Measurements from ENCODE around the gene ATP6V1A. TPM values are rescaled to one million over a fixed set of nuclear protein-coding genes. Genes with fewer than 3 reads are reported as not detected.
"Not testable (repeated sequence)": the region's sequence is repeated elsewhere in the genome, so short reads cannot be mapped to it uniquely, and the experiment has no call there.

ATP6V1A gene
- total RNA-seq, 1 donor from 2014 or later, result 52.6 TPM

DNA sequence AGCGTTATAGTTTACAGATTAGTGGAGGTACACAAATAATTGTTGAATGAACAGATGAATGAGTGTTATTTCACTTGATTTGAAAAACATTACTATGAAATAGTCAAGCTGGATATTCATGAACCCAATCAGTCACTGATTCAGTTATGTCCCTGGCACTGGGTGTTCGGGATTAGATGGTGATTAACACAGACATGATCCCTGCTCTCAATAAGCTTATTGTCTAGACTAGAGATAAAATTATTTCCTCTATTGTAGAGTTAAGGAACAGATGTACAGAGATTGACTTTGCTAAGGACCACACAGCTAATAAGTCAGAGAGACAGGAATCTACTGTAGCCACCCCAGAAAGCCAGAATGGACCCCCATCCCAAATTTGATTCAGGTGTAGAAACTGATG lies 92.7 kb downstream of the ATP6V1A start:
- Mint-ChIP-seq H3K36me3 (no peaks in the 10 kb centered on the region), H3K27ac (no peak overlapping the region), H3K9me3 (no peaks in the 10 kb centered on the region), H3K4me1 (peaks cover 5% of the 10 kb centered on the region), H3K4me3 (peak overlapping the region; percentile 78), H3K27me3 (ENCODE audit: low read depth) (no peaks in the 10 kb centered on the region)
- no peak for DNase-seq (ENCODE audit: low spot score in 2 of 2, unreplicated experiment in 2 of 2)
- TF ChIP-seq, protein P1, sequence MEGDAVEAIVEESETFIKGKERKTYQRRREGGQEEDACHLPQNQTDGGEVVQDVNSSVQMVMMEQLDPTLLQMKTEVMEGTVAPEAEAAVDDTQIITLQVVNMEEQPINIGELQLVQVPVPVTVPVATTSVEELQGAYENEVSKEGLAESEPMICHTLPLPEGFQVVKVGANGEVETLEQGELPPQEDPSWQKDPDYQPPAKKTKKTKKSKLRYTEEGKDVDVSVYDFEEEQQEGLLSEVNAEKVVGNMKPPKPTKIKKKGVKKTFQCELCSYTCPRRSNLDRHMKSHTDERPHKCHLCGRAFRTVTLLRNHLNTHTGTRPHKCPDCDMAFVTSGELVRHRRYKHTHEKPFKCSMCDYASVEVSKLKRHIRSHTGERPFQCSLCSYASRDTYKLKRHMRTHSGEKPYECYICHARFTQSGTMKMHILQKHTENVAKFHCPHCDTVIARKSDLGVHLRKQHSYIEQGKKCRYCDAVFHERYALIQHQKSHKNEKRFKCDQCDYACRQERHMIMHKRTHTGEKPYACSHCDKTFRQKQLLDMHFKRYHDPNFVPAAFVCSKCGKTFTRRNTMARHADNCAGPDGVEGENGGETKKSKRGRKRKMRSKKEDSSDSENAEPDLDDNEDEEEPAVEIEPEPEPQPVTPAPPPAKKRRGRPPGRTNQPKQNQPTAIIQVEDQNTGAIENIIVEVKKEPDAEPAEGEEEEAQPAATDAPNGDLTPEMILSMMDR (IDR thresholded peaks at IDR 0.05; ENCODE audit: unreplicated experiment), result no peak

DNA sequence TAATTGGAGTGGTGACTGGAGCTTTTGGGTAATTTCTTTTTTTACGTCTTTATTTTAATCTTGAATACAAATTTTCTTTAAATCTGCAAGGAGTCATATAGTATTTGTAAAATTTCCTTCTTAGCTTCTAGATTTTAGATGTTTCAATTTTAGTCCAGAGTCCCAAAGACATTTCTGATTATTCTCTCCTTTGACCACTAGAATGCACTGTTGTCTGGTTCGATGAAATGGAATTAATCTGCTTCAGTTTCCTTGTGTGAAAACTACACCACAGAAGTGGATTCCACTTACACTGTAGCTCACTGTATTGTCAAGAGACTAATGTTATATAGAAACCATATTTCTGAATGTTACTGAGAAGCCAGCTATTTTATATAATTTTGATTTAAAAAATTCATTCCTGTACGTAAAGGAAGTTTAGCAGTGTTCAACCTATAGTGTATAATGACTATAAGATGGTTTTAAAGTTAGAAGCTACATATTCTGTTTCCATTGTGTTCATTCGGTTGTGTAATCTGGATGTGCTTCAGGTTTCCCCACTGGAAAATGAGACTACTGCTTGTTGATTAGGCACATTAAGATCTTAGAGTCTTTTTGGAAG lies 97.9 kb downstream of the ATP6V1A start:
- Mint-ChIP-seq H3K36me3 (no peaks in the 10 kb centered on the region), H3K4me1 (no peaks in the 10 kb centered on the region), H3K27ac (no peak overlapping the region), H3K4me3 (no peak overlapping the region), H3K9me3 (no peaks in the 10 kb centered on the region), H3K27me3 (ENCODE audit: low read depth) (no peaks in the 10 kb centered on the region)
- DNase-seq (ENCODE audit: low spot score in 2 of 2, unreplicated experiment in 2 of 2), result no peak
- TF ChIP-seq, protein P1 (IDR thresholded peaks at IDR 0.05; ENCODE audit: unreplicated experiment), result peak; percentile 57

DNA sequence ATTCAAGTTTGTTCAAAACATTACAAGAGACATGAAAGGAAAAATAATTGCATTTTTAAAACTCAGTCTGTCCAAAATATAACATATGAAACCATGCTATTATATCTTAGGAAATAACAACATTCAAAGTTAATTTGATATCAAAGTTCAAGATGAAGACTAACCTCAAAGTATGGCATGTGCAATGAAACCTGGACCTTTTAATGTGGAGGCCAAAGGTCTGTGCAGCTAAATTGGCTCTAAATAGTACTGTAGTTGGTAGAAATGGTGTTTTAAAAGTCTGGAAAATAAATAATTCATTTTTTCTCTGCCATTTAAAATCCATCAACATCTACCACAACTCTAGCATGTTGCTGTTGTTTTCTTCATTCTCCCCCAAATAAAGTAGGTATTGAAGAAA lies 100.4 kb downstream of the ATP6V1A start:
- no peak for DNase-seq (ENCODE audit: low spot score in 2 of 2, unreplicated experiment in 2 of 2)
- TF ChIP-seq, protein P1 (IDR thresholded peaks at IDR 0.05; ENCODE audit: unreplicated experiment), result no peak
- Mint-ChIP-seq H3K4me1 (no peaks in the 10 kb centered on the region), H3K4me3 (no peak overlapping the region), H3K27ac (no peak overlapping the region), H3K9me3 (no peaks in the 10 kb centered on the region), H3K27me3 (ENCODE audit: low read depth) (no peaks in the 10 kb centered on the region), H3K36me3 (no peaks in the 10 kb centered on the region)

DNA sequence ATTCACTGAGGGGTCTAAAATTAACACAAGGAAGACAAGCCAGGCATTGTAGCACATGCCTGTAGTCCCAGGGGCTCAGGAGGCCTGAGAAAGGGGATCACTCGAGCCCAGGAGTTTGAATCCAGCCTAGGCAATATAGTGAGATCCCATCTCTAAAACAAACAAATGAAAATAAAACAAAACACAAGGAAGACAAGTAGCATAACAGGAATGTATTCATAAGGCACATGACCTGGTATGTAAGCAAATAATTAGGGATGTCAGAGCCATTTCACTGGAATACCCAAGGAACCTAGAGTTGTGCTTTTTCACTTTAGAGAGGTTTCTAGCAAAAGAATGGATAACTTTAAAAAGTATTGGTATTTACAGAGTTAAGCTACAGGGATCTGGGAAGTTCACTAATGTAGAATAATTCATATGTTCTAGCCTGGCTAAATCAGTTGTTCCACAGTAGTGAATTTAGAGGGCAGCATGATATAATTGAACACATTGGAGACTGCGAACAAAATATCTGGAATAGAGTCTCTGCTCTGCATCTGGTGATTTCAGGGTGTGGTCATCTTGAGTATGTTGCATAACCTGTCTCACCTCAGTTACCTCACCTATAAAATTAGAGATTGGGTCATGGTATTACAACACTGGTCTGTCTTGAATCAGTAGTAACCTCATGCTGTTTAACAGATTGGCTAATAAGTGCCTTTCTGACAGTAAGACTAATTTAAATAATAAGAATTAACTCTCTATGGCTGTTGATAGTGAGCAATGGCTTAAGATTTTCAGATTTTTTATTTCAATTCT lies 101.0 kb downstream of the ATP6V1A start:
- no peak overlapping the region for H3K4me3 Mint-ChIP-seq
- H3K9me3 Mint-ChIP-seq, result no peaks in the 10 kb centered on the region
- no peaks in the 10 kb centered on the region for H3K4me1 Mint-ChIP-seq
- TF ChIP-seq, protein P1 (IDR thresholded peaks at IDR 0.05; ENCODE audit: unreplicated experiment), result no peak
- no peak overlapping the region for H3K27ac Mint-ChIP-seq
- H3K27me3 Mint-ChIP-seq (ENCODE audit: low read depth), result no peaks in the 10 kb centered on the region
- H3K36me3 Mint-ChIP-seq, result no peaks in the 10 kb centered on the region
- no peak for DNase-seq (ENCODE audit: low spot score in 2 of 2, unreplicated experiment in 2 of 2)

DNA sequence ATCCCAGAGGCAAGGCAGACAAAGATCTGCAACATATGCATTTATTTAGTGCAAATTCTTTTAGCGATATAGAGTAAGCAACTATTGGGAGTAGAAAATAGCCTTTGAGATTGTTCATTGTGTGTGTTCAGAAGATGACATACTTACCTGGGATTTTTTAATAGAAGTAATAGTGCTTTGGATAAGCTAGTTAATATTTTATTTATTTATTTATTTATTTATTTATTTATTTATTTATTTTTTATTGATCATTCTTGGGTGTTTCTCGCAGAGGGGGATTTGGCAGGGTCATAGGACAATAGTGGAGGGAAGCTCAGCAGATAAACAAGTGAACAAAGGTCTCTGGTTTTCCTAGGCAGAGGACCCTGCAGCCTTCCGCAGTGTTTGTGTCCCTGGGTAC lies 102.2 kb downstream of the ATP6V1A start:
- not testable (repeated sequence) for H3K27me3 Mint-ChIP-seq (ENCODE audit: low read depth); H3K36me3 Mint-ChIP-seq; H3K4me3 Mint-ChIP-seq; H3K4me1 Mint-ChIP-seq; DNase-seq (ENCODE audit: low spot score in 2 of 2, unreplicated experiment in 2 of 2); H3K27ac Mint-ChIP-seq; H3K9me3 Mint-ChIP-seq

DNA sequence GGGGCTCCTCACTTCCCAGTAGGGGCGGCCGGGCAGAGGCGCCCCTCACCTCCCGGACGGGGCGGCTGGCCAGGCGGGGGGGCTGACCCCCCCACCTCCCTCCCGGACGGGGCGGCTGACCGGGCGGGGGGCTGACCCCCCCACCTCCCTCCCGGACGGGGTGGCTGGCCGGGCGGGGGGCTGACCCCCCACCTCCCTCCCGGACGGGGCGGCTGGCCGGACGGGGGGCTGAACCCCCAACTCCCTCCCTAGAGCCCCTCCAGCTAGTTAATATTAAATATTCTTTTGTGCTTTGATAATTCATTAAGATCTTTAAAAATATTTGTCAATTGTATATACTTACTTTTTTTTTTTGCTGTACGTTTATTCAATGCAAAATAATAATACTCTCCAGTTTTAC lies 103.0 kb downstream of the ATP6V1A start:
- not testable (repeated sequence) for DNase-seq (ENCODE audit: low spot score in 2 of 2, unreplicated experiment in 2 of 2); H3K4me1 Mint-ChIP-seq; H3K27ac Mint-ChIP-seq; H3K36me3 Mint-ChIP-seq; H3K27me3 Mint-ChIP-seq (ENCODE audit: low read depth); H3K4me3 Mint-ChIP-seq; H3K9me3 Mint-ChIP-seq

DNA sequence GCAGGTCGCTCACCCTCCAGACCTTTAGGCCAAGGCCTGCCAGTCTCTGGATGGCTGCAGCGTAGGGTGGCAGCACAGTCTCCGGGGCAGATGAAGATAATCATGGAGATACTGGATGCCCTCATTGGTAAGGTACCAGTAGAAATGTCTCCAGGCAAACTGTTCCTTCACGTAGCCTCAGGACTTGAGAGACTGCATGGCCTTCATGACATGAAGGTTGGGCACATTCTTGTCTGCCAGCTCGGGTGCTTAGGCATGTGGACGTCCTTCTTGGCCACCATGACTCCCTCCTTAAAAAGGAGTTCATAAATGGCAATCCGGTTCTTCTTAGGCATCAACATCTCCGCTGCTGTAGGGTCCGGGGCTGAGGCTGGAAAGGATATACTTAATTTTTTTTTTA lies 103.6 kb downstream of the ATP6V1A start:
- not testable (repeated sequence) for H3K4me1 Mint-ChIP-seq; H3K27me3 Mint-ChIP-seq (ENCODE audit: low read depth); H3K4me3 Mint-ChIP-seq; DNase-seq (ENCODE audit: low spot score in 2 of 2, unreplicated experiment in 2 of 2); H3K36me3 Mint-ChIP-seq; H3K9me3 Mint-ChIP-seq; H3K27ac Mint-ChIP-seq
